Type B pancreatic cell (in vitro differentiated cells): ENCODE measurements around the gene GGT6. TPM values are rescaled to one million over a fixed set of nuclear protein-coding genes. Genes with fewer than 3 reads are reported as not detected.

Experiments used
- DNase-seq: peaks from one replicate; pipeline ENCODE4 v3.0.0; 2021; ENCODE audit warnings: mixed read lengths; ENCODE audit not compliant: unreplicated experiment; ENCODE audit errors: extremely low spot score
- H3K27ac Mint-ChIP-seq: 2 replicates; pipeline ENCODE4 v1.8.0; 2021; ENCODE audit warnings: mild to moderate bottlenecking, mixed read lengths
- H3K27me3 Mint-ChIP-seq: 2 replicates; pipeline ENCODE4 v1.8.0; 2021; ENCODE audit warnings: mixed read lengths
- H3K36me3 Mint-ChIP-seq: 2 replicates; pipeline ENCODE4 v1.8.0; 2021; ENCODE audit warnings: mixed read lengths
- H3K4me1 Mint-ChIP-seq: one replicate; pipeline ENCODE4 v1.8.0; 2021; ENCODE audit warnings: mixed read lengths; ENCODE audit not compliant: unreplicated experiment
- H3K4me3 Mint-ChIP-seq: 2 replicates; pipeline ENCODE4 v1.8.0; 2021; ENCODE audit warnings: mild to moderate bottlenecking, mixed read lengths
- H3K9me3 Mint-ChIP-seq: 2 replicates; pipeline ENCODE4 v1.8.0; 2021; ENCODE audit warnings: mixed read lengths
- CTCF ChIP-seq: fragments of 200-600 bp; sonication (generic); conservative IDR thresholded peaks from 2 replicates; pipeline ENCODE4 v1.5.0; 2021; ENCODE audit warnings: antibody characterized with exemption, mild to moderate bottlenecking
- total RNA-seq: library from RNA; stranded (reverse); gene quantifications from 2 replicates; pipeline ENCODE4 v1.2.1, GENCODE V29; 2021; ENCODE audit warnings: low replicate concordance

The GGT6 gene
- total RNA-seq, 1 donor from 2014 or later, result 1.4 TPM

- Mint-ChIP-seq H3K36me3 (no peaks in the 10 kb centered on the region), H3K4me1 (peaks cover 25% of the 10 kb centered on the region), H3K27me3 (no peaks in the 10 kb centered on the region), H3K9me3 (no peaks in the 10 kb centered on the region), H3K27ac (no peak overlapping the region), H3K4me3 (no peak overlapping the region)
- no peak for DNase-seq
- no peak for TF ChIP-seq CTCF
Observed at GRCh38 chr17:4573115-4573514, 12.7 kb upstream of the GGT6 start.

- TF ChIP-seq CTCF, result no peak
- Mint-ChIP-seq H3K4me3 (no peak overlapping the region), H3K9me3 (no peaks in the 10 kb centered on the region), H3K27ac (no peak overlapping the region), H3K36me3 (no peaks in the 10 kb centered on the region), H3K4me1 (peaks cover 26% of the 10 kb centered on the region), H3K27me3 (no peaks in the 10 kb centered on the region)
- DNase-seq, result no peak
Observed at GRCh38 chr17:4572131-4572530, 11.8 kb upstream of the GGT6 start.

DNA sequence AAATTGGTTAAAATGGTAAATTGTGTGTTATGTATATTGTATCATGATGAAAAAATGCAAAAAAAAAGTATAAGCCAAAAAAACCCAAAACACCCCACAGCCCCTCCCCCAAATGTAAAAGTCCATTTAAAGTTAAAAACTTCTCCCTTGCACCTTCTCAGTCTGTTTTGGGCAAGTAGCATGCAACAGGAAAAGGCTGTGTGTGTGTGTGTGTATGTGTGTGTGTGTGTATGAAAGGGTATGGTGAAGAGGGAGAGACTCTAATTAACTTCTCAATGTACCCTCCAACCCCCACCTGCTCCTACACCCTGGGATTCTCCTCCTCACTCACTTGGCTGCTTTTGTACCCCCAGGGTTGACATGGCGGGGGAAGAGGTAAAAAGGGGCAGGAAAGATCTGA lies 9.2 kb upstream of the GGT6 start:
- DNase-seq, result no peak
- Mint-ChIP-seq H3K4me3 (no peak overlapping the region), H3K27ac (no peak overlapping the region), H3K9me3 (no peaks in the 10 kb centered on the region), H3K36me3 (no peaks in the 10 kb centered on the region), H3K4me1 (peaks cover 28% of the 10 kb centered on the region), H3K27me3 (no peaks in the 10 kb centered on the region)
- TF ChIP-seq CTCF, result no peak

GRCh38 chr17:4566785-4567184 lies 6.4 kb upstream of the GGT6 start:
- no peaks in the 10 kb centered on the region for H3K36me3 Mint-ChIP-seq
- no peak overlapping the region for H3K4me3 Mint-ChIP-seq
- no peak for DNase-seq
- H3K27ac Mint-ChIP-seq, result peak overlapping the region; percentile 22
- TF ChIP-seq CTCF, result peak; percentile 91
- H3K4me1 Mint-ChIP-seq, result peaks cover 23% of the 10 kb centered on the region
- H3K27me3 Mint-ChIP-seq, result no peaks in the 10 kb centered on the region
- no peaks in the 10 kb centered on the region for H3K9me3 Mint-ChIP-seq

- Mint-ChIP-seq H3K27me3 (no peaks in the 10 kb centered on the region), H3K9me3 (no peaks in the 10 kb centered on the region), H3K27ac (peak overlapping the region; percentile 24), H3K4me3 (peak overlapping the region; percentile 66), H3K36me3 (no peaks in the 10 kb centered on the region), H3K4me1 (peaks cover 23% of the 10 kb centered on the region)
- DNase-seq, result no peak
- peak; percentile 91 for TF ChIP-seq CTCF
Observed at GRCh38 chr17:4565209-4566141, 5.1 kb upstream of the GGT6 start.
